ENCODE data around the gene VOPP1.

- TF ChIP-seq POLR2A (IDR thresholded peaks at IDR 0.05) = no peak
- TF ChIP-seq CTCF (IDR thresholded peaks at IDR 0.05) = no peak
Observed at GRCh38 chr7:55504093-55504859, 68.0 kb downstream of the VOPP1 start.

Measured in uterus (tissue), 2 donors.